K562 (cell line): ENCODE data around the gene USP35.

Experiments
- CTCF ChIP-seq, 3 experiments: IDR thresholded peaks in 2 of 3; conservative IDR thresholded peaks in 1 of 3; 2 replicates each; pipeline ENCODE4 v1.5.1; 2011 to 2012; ENCODE audit warnings: low read length in 3 of 3, mild to moderate bottlenecking in 3 of 3, control low read depth in 2 of 3, improper control_type of control experiment in 1 of 3, inconsistent platforms in 1 of 3, low read depth in 1 of 3, mixed read lengths in 1 of 3, moderate library complexity in 1 of 3; ENCODE audit not compliant: insufficient read depth in 2 of 3
- EP300 ChIP-seq: IDR thresholded peaks from 2 replicates; pipeline ENCODE4 v1.6.1; 2012; ENCODE audit warnings: low read length, improper control_type of control experiment
- HMG20A ChIP-seq: fragments of 450-650 bp; formaldehyde crosslinking; conservative IDR thresholded peaks from 2 replicates; pipeline ENCODE4 v1.4.0; 2020; ENCODE audit warnings: mild to moderate bottlenecking, mixed read lengths
- NCOR1 ChIP-seq: fragments of 450-650 bp; IDR thresholded peaks from 2 replicates; pipeline ENCODE4 v1.6.1; 2016; ENCODE audit warnings: mild to moderate bottlenecking, moderate library complexity
- NRF1 ChIP-seq, 2 experiments: fragments of 450-650 bp; IDR thresholded peaks in 1 of 2; conservative IDR thresholded peaks in 1 of 2; 2 replicates each; pipeline ENCODE4 v1.6.1; 2014; ENCODE audit warnings: mild to moderate bottlenecking in 2 of 2
- POLR2A ChIP-seq: fragments of 450-650 bp; conservative IDR thresholded peaks from 2 replicates; pipeline ENCODE4 v1.6.1; 2016
- SFPQ ChIP-seq: fragments of 200-400 bp; formaldehyde crosslinking; IDR thresholded peaks from 2 replicates; pipeline ENCODE4 v1.6.1; 2017; ENCODE audit warnings: mild to moderate bottlenecking, low read depth, low read length, moderate library complexity
- SIN3A ChIP-seq, 2 experiments: fragments of 150-350 bp in 1 of 2; IDR thresholded peaks; 2 replicates each; pipeline ENCODE4 v1.6.1; 2011 to 2016; ENCODE audit warnings: borderline replicate concordance in 2 of 2, low read depth in 2 of 2, low read length in 2 of 2, mild to moderate bottlenecking in 2 of 2, moderate library complexity in 2 of 2; ENCODE audit not compliant: control insufficient read depth in 1 of 2
- SMC3 ChIP-seq: conservative IDR thresholded peaks from 2 replicates; pipeline ENCODE4 v1.6.1; 2011; ENCODE audit warnings: low read depth, low read length, improper control_type of control experiment; ENCODE audit not compliant: insufficient read depth
- TCF7L2 ChIP-seq: fragments of 150-350 bp; IDR thresholded peaks from 2 replicates; pipeline ENCODE4 v1.6.1; 2016; ENCODE audit warnings: low read depth, mild to moderate bottlenecking, low read length, moderate library complexity
- THRA ChIP-seq: fragments of 450-650 bp; IDR thresholded peaks from 2 replicates; pipeline ENCODE4 v1.6.1; 2017; ENCODE audit warnings: mild to moderate bottlenecking, moderate library complexity
- ZFP91 ChIP-seq: sonication (generic); formaldehyde crosslinking; IDR thresholded peaks from 2 replicates; pipeline ENCODE4 v1.8.0; 2022; ENCODE audit warnings: mild to moderate bottlenecking, missing genetic modification reagents
- ZFX ChIP-seq: sonication (generic); formaldehyde crosslinking; IDR thresholded peaks from 2 replicates; pipeline ENCODE4 v1.8.0; 2022; ENCODE audit warnings: mild to moderate bottlenecking, missing genetic modification reagents, moderate library complexity
- ZNF184 ChIP-seq: sonication (generic); formaldehyde crosslinking; IDR thresholded peaks from 2 replicates; pipeline ENCODE4 v1.5.0; 2020; ENCODE audit warnings: missing genetic modification reagents

GRCh38 chr11:78231962-78232501, 43.3 kb downstream of the USP35 start:
- TF ChIP-seq ZNF184 (CRISPR knock-in tag) (no peak), THRA (no peak), SMC3 (no peak), SFPQ (no peak), ZFX (no peak), TCF7L2 (no peak), NRF1 (conservative IDR thresholded peaks at IDR 0.05 in 1 of 2, IDR thresholded peaks at IDR 0.05 in 1 of 2) (no peak), ZFP91 (no peak), NCOR1 (no peak), HMG20A (CRISPR knock-in tag) (no peak), CTCF (IDR thresholded peaks at IDR 0.05 in 2 of 3, conservative IDR thresholded peaks at IDR 0.05 in 1 of 3; ENCODE audit: insufficient read depth in 2 of 3, low read depth in 1 of 3, low read length in 3 of 3) (no peak), SIN3A (IDR thresholded peaks at IDR 0.05; ENCODE audit: borderline replicate concordance in 2 of 2, control insufficient read depth in 1 of 2, low read depth in 2 of 2, low read length in 2 of 2) (no peak), POLR2A (no peak), EP300 (no peak)
